ENCODE measurements around the gene SLC5A2.

DNA sequence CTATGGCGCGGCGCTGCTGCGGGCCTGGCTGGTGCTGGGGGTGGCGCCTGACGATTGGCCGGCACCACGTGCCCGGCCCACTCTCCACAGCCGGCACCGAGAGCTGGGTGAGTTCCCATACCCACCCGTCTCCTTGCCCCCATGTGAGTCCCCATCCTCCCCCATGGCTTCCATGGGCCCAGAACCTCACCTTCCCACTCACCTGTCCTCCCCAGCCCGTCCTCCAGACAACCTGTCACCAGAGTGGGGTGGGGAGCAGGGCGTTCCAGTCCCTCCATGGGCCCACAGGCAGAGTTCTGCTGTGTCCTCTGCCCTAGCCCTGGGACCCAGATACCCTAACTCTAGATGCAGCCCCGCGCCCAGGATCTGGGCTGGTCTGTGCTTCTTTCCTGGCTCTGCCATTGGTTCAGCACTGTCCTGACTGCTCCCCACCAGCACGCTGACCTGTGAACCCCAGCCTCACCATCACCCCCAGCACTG is 18.1 kb upstream of the SLC5A2 start:
- no peak for TF ChIP-seq POLR2A (IDR thresholded peaks at IDR 0.05)
- TF ChIP-seq, protein P1, sequence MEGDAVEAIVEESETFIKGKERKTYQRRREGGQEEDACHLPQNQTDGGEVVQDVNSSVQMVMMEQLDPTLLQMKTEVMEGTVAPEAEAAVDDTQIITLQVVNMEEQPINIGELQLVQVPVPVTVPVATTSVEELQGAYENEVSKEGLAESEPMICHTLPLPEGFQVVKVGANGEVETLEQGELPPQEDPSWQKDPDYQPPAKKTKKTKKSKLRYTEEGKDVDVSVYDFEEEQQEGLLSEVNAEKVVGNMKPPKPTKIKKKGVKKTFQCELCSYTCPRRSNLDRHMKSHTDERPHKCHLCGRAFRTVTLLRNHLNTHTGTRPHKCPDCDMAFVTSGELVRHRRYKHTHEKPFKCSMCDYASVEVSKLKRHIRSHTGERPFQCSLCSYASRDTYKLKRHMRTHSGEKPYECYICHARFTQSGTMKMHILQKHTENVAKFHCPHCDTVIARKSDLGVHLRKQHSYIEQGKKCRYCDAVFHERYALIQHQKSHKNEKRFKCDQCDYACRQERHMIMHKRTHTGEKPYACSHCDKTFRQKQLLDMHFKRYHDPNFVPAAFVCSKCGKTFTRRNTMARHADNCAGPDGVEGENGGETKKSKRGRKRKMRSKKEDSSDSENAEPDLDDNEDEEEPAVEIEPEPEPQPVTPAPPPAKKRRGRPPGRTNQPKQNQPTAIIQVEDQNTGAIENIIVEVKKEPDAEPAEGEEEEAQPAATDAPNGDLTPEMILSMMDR (IDR thresholded peaks at IDR 0.05) = no peak

Data from gastroesophageal sphincter (tissue), 3 donors.